GM12801 (cell line): Measurements from ENCODE around the gene ARL8A.

Experiments
- CTCF ChIP-seq: IDR thresholded peaks from one replicate; pipeline ENCODE4 v1.5.1; 2011; ENCODE audit warnings: control low read depth; ENCODE audit not compliant: insufficient read length; ENCODE audit errors: extremely low read depth

The ARL8A gene

GRCh38 chr1:202157945-202158344 lies 13.4 kb upstream of the ARL8A start:
- no peak for TF ChIP-seq CTCF

GRCh38 chr1:202156590-202156989 lies 12.1 kb upstream of the ARL8A start:
- no peak for TF ChIP-seq CTCF

- no peak for TF ChIP-seq CTCF
Observed at GRCh38 chr1:202155478-202156021, 11.0 kb upstream of the ARL8A start.

- no peak for TF ChIP-seq CTCF
Observed at GRCh38 chr1:202154766-202155477, 10.4 kb upstream of the ARL8A start.

GRCh38 chr1:202154148-202154765 lies 9.7 kb upstream of the ARL8A start:
- TF ChIP-seq CTCF: no peak

GRCh38 chr1:202153284-202153683 lies 8.7 kb upstream of the ARL8A start:
- TF ChIP-seq CTCF: no peak

- TF ChIP-seq CTCF: no peak
Observed at GRCh38 chr1:202152399-202152798, 7.9 kb upstream of the ARL8A start.
